Stimulated activated CD8-positive, alpha-beta memory T cell treated with anti-CD3 and anti-CD28 coated beads, Interleukin-12 subunit alpha, Interleukin-12 subunit beta, amount 100 ng/mL, for 4 hours (primary cell): Measurements from ENCODE around the gene C1orf141.
"Not testable (repeated sequence)": the region's sequence is repeated elsewhere in the genome, so short reads cannot be mapped to it uniquely, and the experiment has no call there.

ENCODE experiments used
- DNase-seq: peaks from one replicate; pipeline ENCODE4 v3.0.0-alpha.2; 2020; ENCODE audit warnings: low read depth

The C1orf141 gene

GRCh38 chr1:67142931-67143330, 8.2 kb upstream of the C1orf141 start:
- no peak for DNase-seq

- DNase-seq, result not testable (repeated sequence)
These were observed 7.1 kb upstream of the C1orf141 start for GRCh38 chr1:67141832-67142231.

GRCh38 chr1:67140460-67140859, 5.7 kb upstream of the C1orf141 start:
- DNase-seq, result no peak

- DNase-seq, result no peak
These were observed 4.2 kb upstream of the C1orf141 start for GRCh38 chr1:67138813-67139499.

- DNase-seq, result no peak
These were observed 2.6 kb upstream of the C1orf141 start for GRCh38 chr1:67137307-67137753.

- DNase-seq, result no peak
These were observed 584 bp upstream of the C1orf141 start for GRCh38 chr1:67135354-67135753.

GRCh38 chr1:67133177-67133576, 1.6 kb downstream of the C1orf141 start:
- DNase-seq, result no peak

- no peak for DNase-seq
These were observed 4.1 kb downstream of the C1orf141 start for GRCh38 chr1:67130673-67131072.

GRCh38 chr1:67126974-67127373, 7.8 kb downstream of the C1orf141 start:
- no peak for DNase-seq

GRCh38 chr1:67126111-67126746, 8.5 kb downstream of the C1orf141 start:
- DNase-seq, result no peak

GRCh38 chr1:67124455-67124854, 10.3 kb downstream of the C1orf141 start:
- no peak for DNase-seq

GRCh38 chr1:67120855-67121619, 13.7 kb downstream of the C1orf141 start:
- DNase-seq, result no peak

GRCh38 chr1:67118646-67119045, 16.1 kb downstream of the C1orf141 start:
- no peak for DNase-seq

GRCh38 chr1:67118191-67118590, 16.6 kb downstream of the C1orf141 start:
- DNase-seq, result no peak

GRCh38 chr1:67114162-67114561, 20.6 kb downstream of the C1orf141 start:
- no peak for DNase-seq

- no peak for DNase-seq
These were observed 24.4 kb downstream of the C1orf141 start for GRCh38 chr1:67110352-67110751.

- no peak for DNase-seq
These were observed 29.3 kb downstream of the C1orf141 start for GRCh38 chr1:67105508-67105907.

GRCh38 chr1:67103548-67103947, 31.2 kb downstream of the C1orf141 start:
- no peak for DNase-seq

- no peak for DNase-seq
These were observed 33.9 kb downstream of the C1orf141 start for GRCh38 chr1:67100833-67101232.

GRCh38 chr1:67097305-67097704, 37.5 kb downstream of the C1orf141 start:
- no peak for DNase-seq

- no peak for DNase-seq
These were observed 40.6 kb downstream of the C1orf141 start for GRCh38 chr1:67094191-67094590.

- no peak for DNase-seq
These were observed 45.0 kb downstream of the C1orf141 start for GRCh38 chr1:67089685-67090208.

- no peak for DNase-seq
These were observed 46.3 kb downstream of the C1orf141 start for GRCh38 chr1:67088440-67088839.
